Measurements from ENCODE around the gene RIPK1. TPM values are rescaled to one million over a fixed set of nuclear protein-coding genes. Genes with fewer than 3 reads are reported as not detected.
"Not testable (repeated sequence)": the region's sequence is repeated elsewhere in the genome, so short reads cannot be mapped to it uniquely, and the experiment has no call there.

Gene RIPK1
- polyA plus RNA-seq, 4 donors = 23.9 to 24.9 (median 24.8) TPM

DNA sequence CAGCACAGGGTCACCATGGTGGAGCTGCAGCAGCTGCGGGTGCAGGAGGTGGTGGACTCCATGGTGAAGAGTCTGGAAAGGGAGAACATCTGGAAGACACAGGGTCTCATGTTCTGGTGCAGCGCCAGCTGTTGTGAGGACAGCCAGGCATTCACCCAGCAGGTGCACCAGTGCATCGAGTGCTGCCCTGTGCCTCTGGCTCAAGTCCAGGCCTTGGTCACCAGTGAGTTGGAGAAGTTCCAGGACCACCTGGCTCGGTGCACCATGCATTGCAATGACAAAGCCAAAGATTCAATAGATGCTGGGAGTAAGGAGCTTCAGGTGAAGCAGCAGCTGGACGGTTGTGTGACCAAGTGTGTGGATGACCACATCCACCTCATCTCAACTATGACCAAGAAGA lies 22.9 kb upstream of the RIPK1 start:
- DNase-seq (ENCODE audit: low read depth in 4 of 4, low spot score in 2 of 4) = no peak

DNA sequence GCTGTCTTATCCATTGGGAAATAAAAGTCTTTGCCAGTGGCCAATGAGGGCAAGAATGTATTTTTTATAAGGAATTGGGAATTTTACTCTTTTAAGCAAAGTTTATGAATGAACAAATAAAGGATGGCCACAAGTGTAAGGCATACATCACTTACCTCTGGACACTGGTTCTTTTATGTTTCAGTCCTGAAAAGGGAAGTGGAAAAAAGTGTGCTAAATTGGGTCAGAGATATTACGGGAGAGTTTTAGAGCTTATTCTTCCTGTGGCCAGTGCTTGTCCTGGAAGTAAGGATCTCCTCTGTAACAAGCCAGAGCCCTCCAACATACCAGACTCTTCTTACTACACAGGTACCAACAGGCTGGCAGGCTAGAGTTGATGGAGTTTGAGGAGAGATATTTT lies 22.5 kb upstream of the RIPK1 start:
- no peak for DNase-seq (ENCODE audit: low read depth in 4 of 4, low spot score in 2 of 4)

DNA sequence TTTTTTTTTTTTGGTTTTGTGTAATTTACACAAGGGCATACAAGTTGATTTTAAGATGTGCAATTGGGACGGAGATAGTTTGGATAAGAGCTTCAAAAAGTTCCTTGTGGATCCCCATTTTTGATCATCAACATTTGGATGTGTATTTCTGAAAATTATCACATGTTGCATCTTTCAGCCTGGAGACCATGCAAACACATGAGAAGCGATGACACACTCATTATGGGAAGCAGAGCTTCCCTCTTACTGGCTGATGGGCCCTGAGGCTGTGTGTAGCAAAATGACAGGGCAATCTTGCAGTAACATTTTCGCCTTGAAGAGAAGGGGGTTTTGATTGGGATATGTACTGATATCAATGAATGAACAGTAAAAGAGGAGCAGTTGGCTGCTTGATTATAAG lies 22.0 kb upstream of the RIPK1 start:
- DNase-seq (ENCODE audit: low read depth in 4 of 4, low spot score in 2 of 4) = no peak

DNA sequence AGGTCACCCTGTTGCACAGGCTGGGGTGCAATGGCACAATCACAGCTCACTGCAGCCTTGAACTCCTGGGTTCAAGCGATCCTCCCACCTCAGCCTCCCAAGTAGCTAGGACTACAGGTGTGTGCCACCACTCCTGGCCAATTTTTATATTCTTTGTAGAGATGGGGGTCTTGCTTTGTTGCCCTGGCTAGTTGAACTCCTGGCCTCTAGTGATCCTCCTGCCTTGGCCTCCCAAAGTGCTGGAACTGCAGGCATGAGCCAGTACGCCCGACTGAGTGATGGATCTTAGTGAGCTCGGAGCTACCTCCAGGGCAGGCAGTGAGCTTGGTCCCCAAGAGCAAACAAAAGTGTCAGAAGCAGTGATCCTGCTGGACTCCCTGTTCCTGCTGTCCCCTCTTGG lies 20.3 kb upstream of the RIPK1 start:
- DNase-seq (ENCODE audit: low read depth in 4 of 4, low spot score in 2 of 4) = not testable (repeated sequence)

GRCh38 chr6:3052481-3053230 lies 15.6 kb upstream of the RIPK1 start:
- DNase-seq (ENCODE audit: low read depth in 4 of 4, low spot score in 2 of 4) = no peak

DNA sequence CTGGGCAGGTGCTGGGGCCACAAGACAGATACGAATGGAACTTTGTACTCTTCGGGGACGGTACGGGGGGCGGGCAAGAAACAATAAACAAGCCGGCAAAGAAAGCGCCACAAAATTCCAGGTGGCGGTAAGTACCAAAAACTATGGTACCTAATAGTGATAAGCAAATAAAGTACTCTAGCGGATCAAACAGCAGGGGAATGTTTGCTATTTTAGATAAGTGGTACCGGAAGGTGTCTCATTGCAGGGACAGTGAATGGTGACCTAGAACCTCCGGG lies 15.1 kb upstream of the RIPK1 start:
- DNase-seq (ENCODE audit: low read depth in 4 of 4, low spot score in 2 of 4) = no peak

GRCh38 chr6:3054229-3055157 lies 13.8 kb upstream of the RIPK1 start:
- not testable (repeated sequence) for DNase-seq (ENCODE audit: low read depth in 4 of 4, low spot score in 2 of 4)

GRCh38 chr6:3055158-3055499 lies 13.2 kb upstream of the RIPK1 start:
- not testable (repeated sequence) for DNase-seq (ENCODE audit: low read depth in 4 of 4, low spot score in 2 of 4)

DNA sequence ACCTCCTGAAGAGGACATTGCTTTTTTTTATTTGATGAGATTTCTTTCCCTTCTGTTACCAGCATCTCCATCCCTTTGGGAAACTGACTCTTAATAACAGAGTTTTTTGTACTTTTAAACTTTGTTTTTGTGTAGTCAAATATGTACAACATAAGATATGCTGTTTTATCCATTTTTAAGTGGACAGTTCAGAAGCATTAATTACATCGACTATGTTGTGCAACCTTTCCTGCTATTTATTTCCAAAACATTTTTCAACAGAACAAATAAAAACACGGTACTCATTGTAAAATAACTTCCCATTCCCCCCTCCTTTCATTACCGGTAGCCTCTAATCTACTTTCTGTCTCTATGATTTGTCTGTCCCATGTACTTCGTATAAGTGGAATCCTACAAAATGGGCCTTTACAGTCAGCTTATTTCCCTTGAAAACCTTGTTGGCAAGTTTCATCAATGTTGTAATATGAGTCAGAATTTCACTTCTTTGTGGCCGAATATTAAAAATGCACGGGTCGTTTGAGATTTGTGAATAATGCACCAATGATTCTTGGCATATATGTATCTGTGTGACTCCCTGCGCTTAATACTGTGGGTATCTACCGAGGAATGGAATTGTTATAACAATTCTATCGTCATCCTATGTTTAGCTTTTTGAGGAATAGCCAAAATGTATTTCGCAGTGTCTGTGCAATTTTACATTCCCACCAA lies 11.1 kb upstream of the RIPK1 start:
- no peak for DNase-seq (ENCODE audit: low read depth in 4 of 4, low spot score in 2 of 4)

DNA sequence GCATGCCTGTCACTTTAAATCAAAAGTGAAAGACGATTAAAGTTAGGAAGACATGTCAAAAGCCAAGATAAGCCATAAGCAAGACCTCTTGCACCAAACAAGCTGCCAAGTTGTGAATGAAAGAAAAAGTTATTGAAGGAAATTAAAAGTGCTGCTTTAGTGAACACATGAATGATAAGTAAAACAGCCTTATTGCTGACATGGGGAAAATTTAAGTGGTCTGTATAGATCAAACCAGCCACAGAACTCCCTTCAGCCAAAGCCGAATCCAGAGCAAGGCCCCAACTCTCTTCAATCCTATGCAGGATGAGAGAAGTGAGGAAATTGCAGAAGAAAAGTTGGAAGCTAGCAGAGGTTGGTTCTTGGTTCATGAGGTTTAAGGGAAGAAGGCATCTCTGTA lies 9.3 kb upstream of the RIPK1 start:
- no peak for DNase-seq (ENCODE audit: low read depth in 4 of 4, low spot score in 2 of 4)

- DNase-seq (ENCODE audit: low read depth in 4 of 4, low spot score in 2 of 4) = not testable (repeated sequence)
These were observed 8.2 kb upstream of the RIPK1 start for GRCh38 chr6:3060092-3060491.

DNA sequence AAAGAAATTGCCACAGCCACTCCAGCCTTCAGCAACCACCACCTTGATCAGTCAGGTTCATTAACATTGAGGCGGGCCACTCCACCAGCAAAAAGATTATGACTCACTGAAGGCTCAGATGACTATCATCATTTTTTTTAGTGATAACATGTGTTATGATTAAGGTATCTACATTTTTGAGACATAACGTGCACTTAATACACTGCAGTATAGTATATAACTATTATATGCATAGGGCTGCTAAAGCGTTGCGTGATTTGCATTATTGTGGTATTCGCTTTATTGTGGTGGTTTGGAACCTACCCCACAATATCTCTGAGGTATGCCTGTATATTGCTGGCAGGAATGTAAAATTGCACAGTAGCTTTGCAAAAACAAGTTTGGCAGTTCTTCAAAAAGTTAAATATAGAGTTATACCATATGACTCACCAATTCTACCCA lies 6.8 kb upstream of the RIPK1 start:
- no peak for DNase-seq (ENCODE audit: low read depth in 4 of 4, low spot score in 2 of 4)

GRCh38 chr6:3063340-3063732 lies 5.0 kb upstream of the RIPK1 start:
- DNase-seq (ENCODE audit: low read depth in 4 of 4, low spot score in 2 of 4) = not testable (repeated sequence)

DNA sequence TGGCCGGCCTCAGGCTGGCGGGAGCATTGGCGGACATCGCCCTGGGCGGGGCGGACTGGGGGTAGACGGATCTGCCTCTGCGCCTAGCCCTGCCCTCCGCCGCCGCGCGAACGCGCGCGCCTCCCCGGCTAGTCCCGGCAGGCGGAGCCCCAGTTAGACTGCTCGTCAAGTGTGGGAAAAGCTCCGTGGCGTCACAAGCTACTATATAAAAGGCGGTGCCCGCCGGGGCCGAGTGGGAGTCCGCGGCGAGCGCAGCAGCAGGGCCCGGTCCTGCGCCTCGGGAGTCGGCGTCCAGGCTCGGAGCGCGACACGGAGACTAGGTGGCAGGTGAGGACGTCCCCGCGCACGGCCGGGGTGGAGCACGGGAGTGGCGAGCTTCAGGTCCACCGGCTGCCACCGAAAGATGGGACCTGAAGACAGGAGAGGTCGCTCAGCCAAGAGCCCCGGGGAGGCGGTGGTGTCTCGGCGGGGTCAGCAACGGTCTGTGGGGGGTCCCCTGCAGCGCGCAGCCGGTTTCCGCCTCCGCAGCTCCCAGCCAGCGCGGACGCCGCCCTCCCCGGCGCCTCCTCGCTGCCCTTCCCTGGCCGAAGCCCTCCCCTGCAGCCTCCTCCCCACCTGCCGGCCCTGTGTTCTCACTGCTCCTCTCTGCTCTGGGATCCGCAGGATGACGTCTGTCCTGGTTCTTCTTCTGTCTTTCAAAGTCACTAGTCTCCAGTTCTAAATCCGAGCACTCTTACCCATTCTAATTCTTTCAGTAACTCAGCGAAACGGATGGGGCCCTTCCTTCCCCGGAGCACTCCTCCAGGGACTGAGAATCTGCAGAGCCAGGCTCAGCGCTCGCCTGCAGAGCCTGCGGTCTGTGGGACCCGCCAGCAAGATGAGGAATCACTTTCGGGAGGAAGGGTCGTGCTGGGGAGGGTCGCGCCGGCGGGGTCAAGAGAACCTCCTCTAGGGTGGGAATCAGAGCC lies 4.3 kb upstream of the RIPK1 start:
- peak in 2 of 4 donors; percentile 81 to 83 for DNase-seq (ENCODE audit: low read depth in 4 of 4, low spot score in 2 of 4)

DNA sequence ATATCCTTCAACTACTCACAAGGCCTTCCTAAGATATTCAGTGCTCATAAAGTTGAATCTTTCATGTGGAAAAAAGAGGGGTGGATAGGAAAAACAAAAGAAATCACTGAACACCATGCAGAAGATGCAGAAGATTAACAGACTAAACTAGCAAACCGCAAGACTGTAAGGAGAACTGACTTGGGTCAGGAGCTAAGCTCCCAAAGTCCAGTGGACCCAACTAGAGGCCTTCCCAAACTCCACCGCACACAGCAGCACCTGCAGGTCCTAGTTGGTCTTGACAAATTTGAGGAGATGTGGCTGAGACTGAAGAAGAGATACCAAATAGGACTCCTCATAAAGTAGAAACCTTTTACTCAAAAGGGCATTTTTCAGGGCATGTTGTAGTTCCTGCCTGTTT lies 3.3 kb downstream of the RIPK1 start:
- DNase-seq (ENCODE audit: low read depth in 4 of 4, low spot score in 2 of 4) = no peak

- DNase-seq (ENCODE audit: low read depth in 4 of 4, low spot score in 2 of 4) = no peak
These were observed 4.5 kb downstream of the RIPK1 start for GRCh38 chr6:3072798-3073197.

GRCh38 chr6:3073382-3073781 lies 5.1 kb downstream of the RIPK1 start:
- DNase-seq (ENCODE audit: low read depth in 4 of 4, low spot score in 2 of 4) = no peak

- DNase-seq (ENCODE audit: low read depth in 4 of 4, low spot score in 2 of 4) = no peak
These were observed 7.4 kb downstream of the RIPK1 start for GRCh38 chr6:3075772-3076113.

DNA sequence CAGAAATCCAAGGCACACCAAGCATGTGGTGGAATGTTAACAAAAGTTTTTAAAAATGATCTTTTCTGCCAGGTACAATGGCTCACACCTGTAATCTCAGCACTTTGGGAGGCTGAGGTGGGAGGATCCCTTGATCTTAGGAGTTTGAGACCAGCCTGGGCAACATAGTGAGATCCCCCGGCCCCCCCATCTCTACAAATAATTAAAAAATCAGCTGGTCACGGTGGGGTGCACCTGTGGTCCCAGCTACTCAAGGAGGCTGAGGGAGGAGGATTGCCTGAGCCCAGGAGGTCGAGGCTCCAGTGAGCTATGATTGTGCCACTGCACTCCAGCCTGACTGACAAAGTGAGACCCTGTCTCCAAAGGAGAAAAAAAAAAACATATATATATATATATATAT lies 8.0 kb downstream of the RIPK1 start:
- DNase-seq (ENCODE audit: low read depth in 4 of 4, low spot score in 2 of 4) = no peak

- no peak for DNase-seq (ENCODE audit: low read depth in 4 of 4, low spot score in 2 of 4)
These were observed 9.1 kb downstream of the RIPK1 start for GRCh38 chr6:3077430-3077829.

Measured in left renal cortex interstitium (tissue), 4 donors.